Measurements from ENCODE around the gene FBXL7.

Gene FBXL7

DNA sequence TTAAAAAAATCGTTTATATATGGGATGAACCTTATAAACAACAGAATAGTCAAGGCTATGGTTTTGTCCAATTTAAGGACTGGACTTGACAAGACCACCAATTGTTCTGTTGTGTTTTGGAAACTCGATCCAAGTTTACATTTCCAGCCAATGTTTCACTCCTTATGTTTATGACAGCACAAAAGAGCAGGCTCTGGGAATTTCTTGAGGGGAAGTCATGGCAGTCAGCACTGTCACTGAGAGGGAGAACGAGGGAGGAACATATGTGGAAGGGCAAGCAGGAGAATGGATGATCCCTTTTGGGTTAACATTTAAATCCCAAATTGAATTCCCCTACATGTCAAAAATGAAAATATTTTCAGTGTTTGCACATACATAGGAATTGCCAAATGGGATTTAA, 387.1 kb downstream of the FBXL7 start:
- no peak for DNase-seq (ENCODE audit: low read depth)

DNA sequence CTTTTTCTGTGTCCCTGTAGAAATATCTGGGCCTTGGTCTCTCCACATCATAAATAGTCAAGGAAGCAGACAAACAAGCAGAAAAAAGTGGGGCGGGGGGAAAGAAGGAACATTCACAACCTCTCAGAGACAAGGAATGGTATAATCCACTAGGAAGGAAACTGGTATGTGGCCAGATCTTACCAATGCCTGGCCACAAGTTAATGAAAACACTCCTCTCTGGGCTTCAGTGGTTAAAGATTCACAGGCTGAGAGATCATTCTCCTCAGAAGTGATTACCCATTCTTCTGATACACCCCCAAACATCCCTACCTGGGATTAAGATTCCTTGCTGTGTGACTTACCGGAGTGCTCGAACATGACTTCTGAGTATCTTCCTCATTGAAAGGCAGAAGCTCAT, 389.0 kb downstream of the FBXL7 start:
- DNase-seq (ENCODE audit: low read depth), result no peak

DNA sequence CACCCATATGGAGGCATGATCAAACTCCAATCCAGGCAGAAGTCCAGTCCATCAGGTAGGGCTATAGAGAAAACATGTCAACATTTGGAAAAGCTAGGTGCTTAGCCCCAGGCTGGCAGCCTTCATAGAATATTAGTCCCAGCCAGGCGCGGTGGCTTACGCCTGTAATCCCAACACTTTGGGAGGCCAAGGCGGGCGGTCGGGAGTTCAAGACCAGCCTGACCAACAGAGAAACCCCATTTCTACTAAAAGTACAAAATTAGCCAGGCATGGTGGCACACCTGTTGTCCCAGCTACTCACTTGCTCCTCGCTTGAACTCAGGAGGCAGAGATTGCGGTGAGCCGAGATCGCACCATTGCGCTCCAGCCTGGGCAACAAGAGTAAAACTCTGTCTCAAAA, 393.9 kb downstream of the FBXL7 start:
- no peak for DNase-seq (ENCODE audit: low read depth)

DNA sequence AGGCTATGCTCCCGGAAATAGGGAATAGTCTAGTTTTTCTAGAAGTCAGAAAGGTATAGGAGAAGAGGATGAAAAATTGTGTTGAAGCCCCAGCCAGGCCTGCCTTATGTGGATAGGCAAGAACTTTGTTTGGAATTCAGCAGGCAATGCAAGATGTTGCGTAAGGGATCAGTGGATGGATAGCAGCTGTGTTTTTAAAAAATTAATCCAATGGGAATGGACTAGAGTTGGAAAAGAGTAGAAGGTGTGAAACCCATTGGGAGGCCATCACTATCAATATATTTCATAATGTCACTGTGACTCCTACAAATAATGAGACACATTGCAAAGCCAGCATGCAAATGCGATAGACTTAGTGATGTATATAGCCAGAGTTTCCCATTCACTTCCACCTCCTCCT, 397.7 kb downstream of the FBXL7 start:
- no peak for DNase-seq (ENCODE audit: low read depth)

DNA sequence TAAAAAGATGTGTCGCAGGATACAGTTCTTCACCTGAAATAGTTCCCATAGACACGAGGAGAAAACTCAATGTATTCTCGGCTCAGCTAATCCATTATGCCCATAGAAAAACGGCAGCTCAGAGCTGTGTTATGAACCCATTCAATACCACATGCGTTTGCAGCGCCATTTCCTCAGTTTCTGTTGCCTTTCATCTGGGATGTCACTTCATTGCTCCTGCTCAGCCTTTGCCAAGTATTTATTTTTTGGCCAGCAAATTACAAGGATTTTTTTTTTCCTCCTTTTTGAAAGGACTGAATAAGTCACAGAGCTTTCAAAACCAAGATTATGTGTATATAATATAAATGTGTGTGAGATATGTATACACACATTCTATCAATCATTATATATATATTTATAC, 398.7 kb downstream of the FBXL7 start:
- no peak for DNase-seq (ENCODE audit: low read depth)

DNA sequence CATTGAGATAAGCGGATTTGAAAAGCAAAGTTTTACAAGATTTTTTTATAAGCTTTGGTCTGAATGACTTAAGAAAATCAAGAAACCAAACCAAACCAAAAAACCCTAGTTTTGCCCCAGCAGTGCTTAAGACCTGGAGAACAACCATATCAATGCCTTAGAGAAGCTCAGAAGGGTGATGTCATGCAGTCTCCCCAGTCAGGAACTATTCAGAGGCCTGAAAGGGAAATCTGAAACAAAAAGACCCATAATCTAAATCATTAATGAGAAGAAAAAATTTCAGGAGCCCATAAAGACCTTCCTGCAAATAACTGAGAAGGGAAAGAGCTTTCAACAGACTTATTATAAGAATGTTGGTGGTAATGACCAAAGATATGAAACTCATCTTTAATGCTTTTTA, 399.5 kb downstream of the FBXL7 start:
- no peak for DNase-seq (ENCODE audit: low read depth)

DNA sequence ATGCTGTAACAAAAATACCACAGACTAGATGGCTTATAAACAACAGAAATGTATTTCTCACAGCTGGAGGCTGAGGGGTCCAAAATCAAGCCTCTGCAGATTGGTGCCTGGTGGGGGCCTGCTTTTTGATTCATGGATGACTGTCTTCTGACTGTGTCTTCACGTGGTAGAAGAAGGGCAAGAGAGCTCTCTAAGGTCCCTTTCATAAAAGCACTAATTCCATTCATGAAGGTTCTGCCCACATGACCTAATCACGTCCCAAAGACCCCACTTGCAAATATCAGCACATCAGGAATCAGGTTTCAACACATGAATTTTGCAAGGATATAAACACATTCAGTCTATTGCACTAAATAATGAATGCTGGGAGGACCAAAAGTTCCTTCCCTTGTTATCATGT, 401.2 kb downstream of the FBXL7 start:
- DNase-seq (ENCODE audit: low read depth), result no peak

DNA sequence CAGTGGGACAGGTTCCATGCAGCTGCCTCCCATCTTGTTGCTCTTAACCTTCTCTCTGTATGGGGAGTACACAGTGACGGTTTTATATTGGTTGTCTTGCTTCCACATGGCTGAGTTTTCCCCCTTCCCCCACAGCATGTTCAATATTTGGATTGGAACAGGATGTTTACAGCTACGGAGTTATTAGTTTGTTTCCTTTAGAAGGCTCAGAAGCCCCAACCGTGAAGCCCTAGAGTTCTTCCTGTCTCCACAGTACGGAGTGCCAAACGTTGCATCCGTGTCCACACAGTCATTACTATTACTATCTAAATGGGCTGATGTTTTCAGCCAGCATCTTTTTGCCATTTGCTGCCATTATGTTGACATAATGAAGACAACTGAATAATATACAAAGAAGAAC, 402.1 kb downstream of the FBXL7 start:
- DNase-seq (ENCODE audit: low read depth), result no peak

DNA sequence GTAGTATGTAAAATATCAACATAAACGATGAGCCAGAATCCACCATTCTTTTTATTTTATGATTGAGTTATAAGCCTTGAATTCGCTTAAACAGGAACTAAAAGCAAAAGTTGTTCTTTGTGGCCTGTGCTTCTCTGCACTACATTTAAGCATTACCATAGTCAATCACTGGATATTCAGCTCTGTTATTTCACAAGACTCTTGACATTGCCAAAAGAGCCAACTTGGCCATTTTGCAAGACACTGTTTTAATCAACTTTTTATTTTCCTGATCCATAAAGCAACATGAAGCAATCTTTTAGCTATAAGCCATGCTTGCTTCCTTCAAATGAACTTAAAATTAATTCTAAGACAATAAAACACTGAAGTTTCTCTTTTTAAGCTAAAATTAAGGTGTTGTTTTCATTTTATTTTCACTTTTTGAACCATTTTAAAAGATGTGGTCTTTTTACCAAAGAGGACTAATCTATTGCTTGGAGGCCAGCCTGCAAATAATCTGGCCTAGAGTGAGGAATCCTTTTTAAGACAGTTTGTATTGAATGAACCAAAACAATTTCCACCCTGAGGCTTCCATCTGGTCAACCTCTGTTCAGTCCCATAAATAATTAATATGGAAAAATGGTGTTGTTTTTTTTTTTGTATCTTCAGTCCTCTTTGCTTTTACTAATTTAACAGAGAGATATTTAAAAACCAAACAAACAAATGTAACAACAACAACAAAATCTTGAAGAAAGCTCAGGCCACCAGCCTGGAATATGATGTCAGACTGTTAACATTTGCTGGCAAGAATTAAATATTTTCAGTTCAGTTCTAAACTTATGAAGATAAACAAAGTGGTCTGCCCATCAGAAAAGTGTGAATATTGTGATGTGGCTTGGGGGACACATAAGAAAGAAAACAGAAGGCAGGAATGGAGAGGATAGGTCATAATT, 405.2 kb downstream of the FBXL7 start:
- DNase-seq (ENCODE audit: low read depth), result no peak

DNA sequence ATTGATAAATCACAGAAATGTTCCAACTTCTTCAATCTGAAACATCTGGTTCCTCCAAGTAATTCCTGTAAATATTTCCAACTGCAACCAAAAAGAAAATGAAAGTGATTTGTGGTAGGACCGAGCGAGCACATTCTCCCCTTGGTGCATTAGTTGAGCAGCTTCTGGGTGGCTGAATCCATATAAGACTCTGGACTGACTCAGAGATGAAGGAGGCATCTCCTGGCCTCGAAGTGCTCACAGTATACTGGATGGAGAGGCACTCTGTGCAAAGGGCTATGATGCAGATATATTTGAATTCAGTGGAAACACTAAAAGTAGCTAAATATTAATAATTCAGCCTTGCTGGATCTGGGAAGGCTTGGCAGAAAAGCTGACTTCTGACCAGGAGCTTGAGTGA, 414.7 kb downstream of the FBXL7 start:
- no peak for DNase-seq (ENCODE audit: low read depth)

DNA sequence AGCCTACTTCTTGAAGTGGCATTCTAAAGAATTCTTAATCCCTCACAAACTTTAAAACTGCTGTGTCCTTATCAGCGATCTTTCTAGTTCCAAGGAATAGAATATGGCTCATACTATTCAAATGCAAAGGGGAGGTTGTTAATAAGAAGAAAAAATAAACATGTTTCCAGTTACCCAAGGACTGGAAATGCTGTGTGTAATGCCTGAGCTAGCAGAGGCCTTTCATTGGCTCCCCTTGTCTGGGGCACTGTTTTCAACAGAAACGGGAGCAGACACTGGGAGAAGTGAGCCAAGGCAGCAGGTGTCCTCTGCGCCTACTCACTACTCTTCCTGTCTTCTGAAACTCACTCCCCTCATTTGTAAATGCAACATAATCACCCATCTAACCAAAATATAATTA, 426.6 kb downstream of the FBXL7 start:
- no peak for DNase-seq (ENCODE audit: low read depth)

DNA sequence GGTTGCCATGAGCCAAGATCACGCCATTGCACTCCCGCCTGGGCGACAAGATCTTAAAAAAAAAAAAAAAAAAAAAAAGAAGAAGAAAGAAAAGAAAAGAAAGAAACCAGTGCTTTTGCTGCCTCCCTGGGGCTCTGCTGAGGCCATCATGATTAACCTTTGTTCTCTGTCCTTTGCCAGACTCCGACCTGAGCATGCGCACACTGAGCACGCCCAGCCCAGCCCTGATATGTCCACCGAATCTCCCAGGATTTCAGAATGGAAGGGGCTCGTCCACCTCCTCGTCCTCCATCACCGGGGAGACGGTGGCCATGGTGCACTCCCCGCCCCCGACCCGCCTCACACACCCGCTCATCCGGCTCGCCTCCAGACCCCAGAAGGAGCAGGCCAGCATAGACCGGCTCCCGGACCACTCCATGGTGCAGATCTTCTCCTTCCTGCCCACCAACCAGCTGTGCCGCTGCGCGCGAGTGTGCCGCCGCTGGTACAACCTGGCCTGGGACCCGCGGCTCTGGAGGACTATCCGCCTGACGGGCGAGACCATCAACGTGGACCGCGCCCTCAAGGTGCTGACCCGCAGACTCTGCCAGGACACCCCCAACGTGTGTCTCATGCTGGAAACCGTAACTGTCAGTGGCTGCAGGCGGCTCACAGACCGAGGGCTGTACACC, 427.9 kb downstream of the FBXL7 start:
- DNase-seq (ENCODE audit: low read depth), result no peak

DNA sequence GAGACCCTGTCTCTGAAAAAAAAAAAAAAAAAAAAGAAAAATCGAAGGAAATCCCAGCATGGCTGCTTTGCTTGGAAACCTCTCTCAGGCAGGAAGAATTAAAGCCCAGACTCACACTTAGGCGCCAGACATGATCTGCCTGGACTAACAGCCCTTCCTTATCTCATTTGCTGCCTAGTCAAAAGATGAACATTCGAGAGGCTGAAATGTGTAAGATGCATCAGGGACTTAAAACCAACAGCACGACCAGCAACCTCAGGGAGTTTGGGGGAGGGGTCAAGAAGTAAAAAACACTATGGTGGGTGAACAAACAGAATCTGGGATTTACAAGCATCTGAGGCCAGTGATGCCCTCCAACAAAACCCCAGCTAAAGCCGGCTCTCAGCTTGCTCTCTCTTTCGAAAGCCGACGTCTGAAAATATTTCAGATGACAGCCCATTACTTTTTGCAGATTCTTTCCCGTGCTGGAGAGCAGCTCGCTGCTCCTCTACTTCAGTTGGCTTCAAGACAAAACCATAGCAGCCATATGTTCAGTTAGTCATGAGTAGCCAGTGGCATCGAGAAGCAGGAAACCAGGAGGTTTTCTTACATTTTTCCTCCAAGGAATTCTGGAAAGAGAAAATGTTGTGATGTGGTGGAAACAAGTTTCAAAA, 429.8 kb downstream of the FBXL7 start:
- no peak for DNase-seq (ENCODE audit: low read depth)

DNA sequence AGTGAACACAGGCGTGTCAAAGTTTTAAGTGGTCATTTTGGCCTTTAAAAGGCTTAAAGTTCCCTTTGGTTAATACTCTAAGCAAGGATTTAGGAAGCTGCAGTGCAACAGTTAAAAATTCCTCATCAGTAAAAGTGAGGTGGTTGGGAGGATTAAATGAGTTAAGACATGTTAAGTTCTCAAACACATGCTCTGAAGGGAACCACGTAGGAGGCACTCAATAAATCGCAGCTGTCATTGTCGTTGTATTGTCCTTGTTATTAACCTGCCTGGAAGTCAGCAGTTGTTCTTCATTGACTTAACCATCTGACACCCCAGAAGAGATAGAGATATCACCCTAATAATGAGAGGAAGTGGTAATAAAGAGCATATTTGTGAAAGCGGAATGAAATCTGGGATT, 432.1 kb downstream of the FBXL7 start:
- DNase-seq (ENCODE audit: low read depth), result no peak

DNA sequence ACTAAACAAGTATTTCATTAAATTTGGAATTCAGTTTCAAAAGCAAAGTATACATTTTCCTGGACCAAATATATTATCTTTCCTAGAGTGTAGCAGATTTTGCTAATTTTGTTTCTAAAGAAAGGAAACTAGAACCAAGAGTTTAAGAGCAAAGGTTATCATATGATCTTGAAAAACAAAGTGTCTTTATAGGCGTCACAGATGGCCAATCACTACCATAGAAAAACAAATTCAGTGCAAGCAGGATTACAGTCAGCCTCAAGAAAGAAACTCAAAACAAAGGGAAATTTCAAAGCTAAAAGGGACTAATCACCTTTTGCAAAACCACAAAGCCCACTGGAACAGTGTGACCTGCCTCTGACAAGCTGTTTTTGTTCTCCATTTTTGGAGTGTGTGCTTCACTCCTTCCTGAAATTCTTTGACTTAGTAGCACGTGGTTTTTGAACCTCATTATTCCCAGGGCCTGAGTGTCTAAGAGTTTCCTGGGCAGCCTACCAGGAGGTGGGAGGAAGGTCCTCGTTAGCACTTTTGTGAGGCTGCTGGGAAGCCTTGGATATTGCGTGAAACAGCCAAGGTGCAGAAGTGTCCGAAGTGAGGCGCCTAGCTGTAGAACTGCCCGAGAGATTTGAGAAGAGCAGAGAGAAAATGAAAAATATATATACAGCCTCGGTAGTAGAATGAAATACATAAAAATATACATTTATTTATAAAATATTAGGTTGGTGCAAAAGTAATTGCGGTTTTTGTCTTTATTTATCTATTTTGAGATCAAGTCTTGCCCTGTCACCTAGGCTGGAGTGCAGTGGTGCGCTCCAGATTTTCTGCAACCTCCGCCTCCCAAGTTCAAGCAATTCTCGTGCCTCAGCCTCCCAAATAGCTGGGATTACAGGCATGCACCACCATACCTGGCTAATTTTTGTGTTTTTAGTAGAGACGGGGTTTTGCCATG, 433.6 kb downstream of the FBXL7 start:
- DNase-seq (ENCODE audit: low read depth), result no peak

DNA sequence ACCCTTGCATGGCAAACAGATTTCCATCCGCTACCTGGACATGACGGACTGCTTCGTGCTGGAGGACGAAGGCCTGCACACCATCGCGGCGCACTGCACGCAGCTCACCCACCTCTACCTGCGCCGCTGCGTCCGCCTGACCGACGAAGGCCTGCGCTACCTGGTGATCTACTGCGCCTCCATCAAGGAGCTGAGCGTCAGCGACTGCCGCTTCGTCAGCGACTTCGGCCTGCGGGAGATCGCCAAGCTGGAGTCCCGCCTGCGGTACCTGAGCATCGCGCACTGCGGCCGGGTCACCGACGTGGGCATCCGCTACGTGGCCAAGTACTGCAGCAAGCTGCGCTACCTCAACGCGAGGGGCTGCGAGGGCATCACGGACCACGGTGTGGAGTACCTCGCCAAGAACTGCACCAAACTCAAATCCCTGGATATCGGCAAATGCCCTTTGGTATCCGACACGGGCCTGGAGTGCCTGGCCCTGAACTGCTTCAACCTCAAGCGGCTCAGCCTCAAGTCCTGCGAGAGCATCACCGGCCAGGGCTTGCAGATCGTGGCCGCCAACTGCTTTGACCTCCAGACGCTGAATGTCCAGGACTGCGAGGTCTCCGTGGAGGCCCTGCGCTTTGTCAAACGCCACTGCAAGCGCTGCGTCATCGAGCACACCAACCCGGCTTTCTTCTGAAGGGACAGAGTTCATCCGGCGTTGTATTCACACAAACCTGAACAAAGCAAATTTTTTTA, 436.7 kb downstream of the FBXL7 start:
- no peak for DNase-seq (ENCODE audit: low read depth)

DNA sequence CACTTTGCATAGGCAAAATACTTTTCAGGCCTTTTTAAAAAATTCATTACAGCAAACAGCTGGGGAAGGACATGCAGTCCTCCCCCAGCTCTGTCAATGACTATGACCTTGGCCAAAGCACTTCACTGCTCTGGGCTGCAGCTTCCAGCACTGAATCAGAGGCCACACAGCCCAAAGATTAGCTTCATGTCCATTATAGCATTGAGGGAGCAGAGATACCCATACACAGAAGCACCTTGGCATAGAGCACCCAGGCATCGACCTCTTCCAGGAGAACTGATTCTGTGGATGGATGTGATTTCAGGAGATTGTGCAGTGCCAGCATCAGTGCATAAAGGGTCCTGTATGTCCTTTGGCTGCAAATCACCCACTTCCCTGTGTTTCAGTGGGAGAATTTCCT, 437.7 kb downstream of the FBXL7 start:
- DNase-seq (ENCODE audit: low read depth), result no peak

DNA sequence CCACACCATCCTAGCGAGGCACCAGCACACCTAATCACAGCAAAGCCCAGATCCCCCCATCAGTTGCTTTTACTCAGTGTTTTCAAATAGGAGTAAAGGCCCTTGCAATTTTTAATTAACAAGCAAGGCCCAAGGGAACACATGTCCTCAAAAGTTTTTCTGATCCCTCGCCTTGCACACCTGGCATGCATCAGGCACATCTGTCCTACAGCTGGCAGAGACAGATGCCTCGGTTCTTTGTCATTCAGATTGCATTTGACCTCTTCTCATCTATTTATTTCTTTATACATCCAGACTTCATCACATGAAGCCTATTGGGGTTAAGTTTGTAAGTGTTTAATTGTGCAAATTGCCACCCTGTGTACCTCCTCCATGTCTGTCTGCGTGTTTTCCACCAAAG, 438.2 kb downstream of the FBXL7 start:
- DNase-seq (ENCODE audit: low read depth), result no peak

DNA sequence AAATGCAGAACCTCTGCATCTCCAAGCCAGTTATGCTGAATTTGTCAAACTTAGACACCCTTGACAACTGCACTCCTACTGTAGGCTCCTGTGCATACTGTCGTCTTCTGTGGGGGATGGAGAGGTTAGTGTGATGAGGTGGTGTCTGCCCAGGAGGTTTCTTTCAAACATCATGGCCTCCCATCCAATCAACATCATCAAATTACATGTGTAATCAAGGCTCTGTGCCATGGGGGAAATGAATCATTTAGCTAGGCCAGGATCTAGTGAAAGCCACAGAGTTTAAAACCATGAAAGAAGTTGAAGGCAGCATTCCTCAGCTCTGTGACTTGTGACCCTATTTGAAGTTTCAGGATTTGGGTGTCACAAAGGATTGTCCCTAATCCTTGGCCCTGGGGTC, 439.0 kb downstream of the FBXL7 start:
- no peak for DNase-seq (ENCODE audit: low read depth)

DNA sequence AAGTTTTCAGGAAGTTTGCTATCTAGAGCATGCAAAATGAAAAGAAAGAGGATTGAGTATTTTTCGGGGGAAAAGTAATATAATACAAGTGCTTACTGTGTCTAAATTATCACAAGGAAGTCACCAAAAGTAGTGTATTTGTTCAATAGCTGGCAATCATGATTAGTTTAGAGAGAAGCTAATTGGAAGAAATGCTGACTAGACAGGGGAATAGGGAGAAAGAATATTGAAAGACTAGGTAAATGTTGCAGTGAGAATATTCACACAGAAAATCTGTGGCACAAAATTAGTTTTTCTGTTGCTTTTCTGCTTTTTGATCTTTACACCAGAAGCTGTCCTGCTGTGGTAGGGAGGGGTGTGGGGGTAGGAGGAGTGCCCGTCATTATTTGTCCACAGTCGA, 440.9 kb downstream of the FBXL7 start:
- no peak for DNase-seq (ENCODE audit: low read depth)

DNA sequence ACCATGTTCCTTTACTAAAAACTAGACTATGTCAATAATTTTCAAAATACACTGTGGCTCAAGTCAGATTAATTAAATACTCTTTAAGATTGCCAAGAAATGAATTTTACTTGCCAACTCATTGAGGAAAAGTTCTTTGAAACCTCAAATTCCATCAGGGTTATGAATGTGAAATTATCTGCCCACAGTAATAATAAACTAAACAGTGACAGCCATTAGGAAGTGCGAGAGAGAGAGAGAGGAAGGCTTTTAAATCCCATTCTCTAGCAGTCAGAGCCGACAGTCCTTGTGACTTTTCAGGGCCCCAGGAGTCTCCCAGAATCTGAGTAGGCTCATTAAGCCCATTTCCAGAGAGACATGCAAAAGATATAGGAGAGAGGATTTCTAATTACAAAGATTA, 443.5 kb downstream of the FBXL7 start:
- DNase-seq (ENCODE audit: low read depth), result no peak

All from T follicular helper cell (primary cell).